Left renal cortex interstitium (tissue), 4 donors: Measurements from ENCODE around the gene KLHL14. TPM values are rescaled to one million over a fixed set of nuclear protein-coding genes. Genes with fewer than 3 reads are reported as not detected.

ENCODE experiments used
- DNase-seq, 4 donors: peaks; one replicate each; pipeline ENCODE4 v3.0.0-alpha.2; 2013; ENCODE audit warnings: low read depth in 4 of 4, low spot score in 2 of 4, missing footprints in 1 of 4
- polyA plus RNA-seq, 4 donors: library from polyadenylated mRNA; unstranded; fragments of 120-200 nt; gene quantifications; one replicate each; pipeline ENCODE4 v1.2.1, GENCODE V29; 2013; ENCODE audit not compliant: insufficient read length in 4 of 4

Gene KLHL14
- polyA plus RNA-seq, 4 donors = 23.5 to 31.5 (median 27.2) TPM

DNA sequence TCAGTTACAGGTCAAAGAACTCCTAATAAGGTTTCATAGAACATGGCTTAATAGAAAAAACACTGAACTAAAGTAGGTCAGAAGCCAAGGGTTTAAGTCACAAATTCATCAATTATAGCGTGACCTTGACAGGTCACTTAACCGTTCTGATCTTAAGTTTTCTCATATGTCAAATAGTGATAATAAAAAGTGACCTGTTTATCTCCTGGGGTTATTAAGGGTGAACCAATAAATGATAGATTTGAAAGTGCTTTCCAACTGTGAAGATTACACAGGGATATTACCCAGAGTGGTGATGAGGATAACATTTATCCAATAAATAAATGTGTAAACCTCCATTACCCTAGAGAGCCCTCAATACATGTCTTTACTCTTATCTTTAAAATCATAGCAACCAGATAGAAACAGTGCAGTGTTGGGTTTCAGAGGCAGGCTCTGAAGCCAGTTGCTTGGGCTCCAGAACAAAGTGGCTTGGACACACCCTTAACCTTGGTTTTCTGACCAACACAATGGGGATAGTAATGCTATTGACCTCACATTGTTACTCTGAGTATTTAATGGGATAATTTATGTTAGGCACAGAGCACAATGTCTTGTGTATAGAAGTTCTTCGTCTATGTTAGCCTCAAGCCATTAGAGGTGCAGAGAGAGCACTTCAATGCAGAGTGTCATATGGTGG, 48.6 kb downstream of the KLHL14 start:
- DNase-seq = no peak

DNA sequence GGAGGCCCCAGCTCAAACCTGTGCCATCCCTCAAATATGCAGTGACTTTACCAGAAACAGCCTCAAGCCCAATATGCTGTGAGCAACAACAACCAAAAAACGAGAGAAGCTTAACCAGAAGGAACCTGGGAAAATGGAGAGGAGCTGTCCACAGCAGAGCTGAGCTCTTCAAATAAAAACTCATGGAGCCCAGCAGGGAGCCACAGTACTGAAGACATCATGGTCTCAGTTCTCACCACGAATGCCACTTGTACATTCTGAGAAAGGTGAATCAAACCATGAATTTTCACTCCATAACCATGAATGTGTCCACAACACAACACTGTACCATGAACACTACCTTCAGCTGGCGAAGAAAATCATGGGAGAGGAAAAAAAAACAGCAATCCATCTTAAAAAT, 50.5 kb downstream of the KLHL14 start:
- no peak for DNase-seq

DNA sequence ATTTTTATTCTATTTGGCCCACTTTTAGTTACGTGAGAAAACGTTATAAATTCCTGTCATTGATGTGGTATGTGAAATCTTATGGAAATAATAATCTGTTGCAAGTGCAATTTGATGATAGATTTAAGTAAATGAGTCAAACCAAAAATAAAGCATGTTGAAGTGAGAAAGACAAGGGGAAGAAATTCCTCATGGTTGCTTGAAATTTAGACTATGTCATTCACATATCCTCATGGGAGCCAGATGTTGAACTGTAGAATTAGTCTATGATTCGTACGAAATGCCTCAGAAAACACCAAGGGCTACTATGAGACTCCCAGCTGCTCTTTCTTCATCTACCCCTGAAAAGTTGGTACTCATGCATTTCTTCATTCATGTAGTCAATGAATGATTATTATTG, 55.7 kb downstream of the KLHL14 start:
- DNase-seq = no peak

DNA sequence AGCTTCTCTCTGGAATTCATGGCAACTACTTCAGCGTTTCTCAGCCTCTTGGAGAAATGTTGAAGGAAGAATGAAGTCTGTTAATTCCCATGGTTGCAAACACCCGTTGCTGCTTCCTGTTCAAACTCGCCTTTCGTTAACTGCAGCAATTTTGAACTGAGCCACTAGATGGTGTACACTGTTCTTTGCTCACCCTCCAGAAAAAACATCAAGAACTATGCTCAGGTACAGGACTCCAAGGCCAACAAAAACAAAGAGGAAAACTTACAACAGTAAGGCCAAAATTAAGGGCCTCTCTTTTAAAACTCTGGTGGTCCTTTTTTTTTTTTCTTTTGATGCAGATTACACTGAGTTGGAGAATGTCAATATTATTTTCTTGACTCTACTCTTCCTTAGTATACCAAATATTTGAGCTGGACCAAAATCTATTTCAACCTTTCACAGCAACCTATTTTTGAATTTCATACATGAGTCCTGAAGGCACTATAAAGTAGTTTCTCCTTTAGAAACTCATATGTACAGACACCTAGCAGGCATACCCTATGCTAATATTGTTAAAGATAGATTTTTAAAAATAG, 58.2 kb downstream of the KLHL14 start:
- DNase-seq = peak; percentile 51 to 89 (median 68)

DNA sequence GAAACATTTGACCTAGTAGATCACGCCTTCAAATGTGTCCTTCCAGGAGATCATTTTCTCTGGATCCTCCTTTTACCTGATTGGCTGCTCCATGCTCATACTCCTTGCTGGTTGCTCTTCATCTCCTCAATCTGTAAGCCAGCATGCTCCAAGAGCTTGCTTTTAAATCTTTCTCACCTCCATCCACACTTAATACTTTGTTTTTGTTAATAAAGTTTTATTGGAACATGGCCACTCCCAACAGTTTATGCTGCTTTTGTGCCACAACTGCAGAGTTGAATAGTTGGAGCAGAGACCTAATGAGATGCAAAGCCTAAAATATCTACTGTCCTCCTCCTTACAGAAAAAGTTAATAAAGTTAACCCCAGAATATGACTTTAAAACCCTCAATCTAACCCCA, 60.0 kb downstream of the KLHL14 start:
- no peak for DNase-seq

DNA sequence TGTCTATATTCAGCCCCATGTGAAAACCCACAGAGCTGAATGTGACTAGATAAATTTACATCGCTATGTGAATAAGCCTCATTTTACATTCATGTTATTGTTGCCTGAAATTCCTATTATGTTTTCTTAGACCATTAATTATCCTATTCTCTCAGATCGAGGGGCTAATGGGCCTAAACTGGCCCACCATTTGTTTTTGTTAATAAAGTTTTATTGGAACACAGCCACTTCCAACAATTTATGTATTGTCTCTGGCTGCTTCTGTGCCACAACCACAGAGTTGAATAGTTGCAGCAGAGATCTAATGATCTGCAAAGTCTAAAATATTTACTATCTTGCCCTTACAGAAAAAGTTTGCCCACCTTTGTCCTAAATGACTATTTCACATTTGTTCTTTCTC, 61.0 kb downstream of the KLHL14 start:
- DNase-seq = no peak

DNA sequence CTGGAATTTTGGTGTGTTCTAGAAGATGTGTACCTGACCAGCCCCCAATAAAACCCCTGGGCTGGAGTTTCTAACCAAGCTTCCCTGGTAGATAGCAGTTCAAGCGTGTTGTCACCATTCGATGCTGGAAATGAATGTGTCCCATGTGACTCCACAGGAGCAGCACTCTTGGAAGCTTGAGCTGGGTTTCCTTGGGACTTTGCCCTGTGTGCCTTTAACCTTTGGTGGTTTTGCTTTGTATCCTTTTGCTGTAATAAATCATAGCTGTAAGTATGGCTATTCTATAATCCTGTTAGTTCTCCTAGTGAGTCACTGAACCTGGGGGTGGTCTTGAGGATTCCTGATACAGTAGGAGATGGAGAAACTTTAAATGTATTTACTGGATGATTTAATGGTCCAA, 65.2 kb downstream of the KLHL14 start:
- DNase-seq = no peak

DNA sequence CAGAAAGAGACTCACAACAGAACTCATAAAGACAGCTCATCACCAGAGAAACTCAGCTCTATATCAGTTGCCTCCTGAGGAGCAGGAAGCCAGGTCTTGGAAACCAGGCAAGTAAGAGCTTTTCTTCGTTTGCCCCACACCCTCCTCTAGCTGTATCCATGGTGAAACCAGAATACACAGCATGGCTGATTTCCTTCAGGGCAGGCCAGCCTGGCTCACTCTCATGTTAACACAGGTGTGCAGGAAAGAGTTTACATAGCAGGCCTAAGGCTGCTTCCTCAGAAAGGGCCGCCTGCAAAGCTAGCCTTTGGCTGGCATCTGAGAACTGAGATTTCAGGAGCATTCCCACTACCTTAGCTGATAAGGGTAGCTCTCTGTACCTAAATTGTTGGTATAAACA, 65.7 kb downstream of the KLHL14 start:
- DNase-seq = no peak

DNA sequence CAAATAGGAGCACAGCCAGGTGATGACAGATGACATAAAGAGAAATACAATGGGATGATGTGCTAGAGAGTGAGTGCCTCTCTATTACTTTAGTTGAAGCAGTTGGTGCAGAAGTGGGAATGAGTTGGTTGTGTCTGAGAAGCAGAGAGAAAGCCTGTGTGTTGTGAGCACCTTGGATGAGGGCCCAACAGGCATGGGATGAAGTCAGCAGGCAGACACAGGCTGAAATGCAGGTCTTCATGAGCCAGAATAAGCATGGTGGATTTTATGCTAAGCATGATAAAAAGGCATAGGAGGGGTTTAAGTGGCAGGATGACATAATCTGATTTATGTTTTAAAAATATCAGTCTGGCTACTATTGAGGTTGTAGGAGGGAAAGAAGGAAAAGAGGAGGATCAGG, 71.5 kb downstream of the KLHL14 start:
- DNase-seq = no peak

DNA sequence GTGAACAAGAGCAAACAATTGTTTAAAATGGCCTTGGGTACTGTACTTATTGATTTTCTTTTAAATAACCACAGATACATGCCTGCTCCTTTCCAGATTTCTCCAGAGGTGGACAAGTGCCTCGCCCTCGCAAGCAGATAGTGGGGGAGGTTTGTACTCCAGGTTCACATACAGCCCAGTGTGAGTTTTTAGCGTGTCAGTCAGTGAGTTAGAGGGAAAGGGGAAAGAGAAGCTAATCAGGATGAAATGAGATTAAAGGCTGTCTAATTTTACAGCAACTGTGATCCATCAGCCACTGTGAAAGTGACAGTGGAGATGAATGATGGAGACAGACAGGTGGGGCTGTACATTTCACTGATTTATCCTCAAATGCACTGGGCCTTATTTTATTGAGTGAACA, 74.7 kb downstream of the KLHL14 start:
- peak in 1 of 4 donors; percentile 7 for DNase-seq

DNA sequence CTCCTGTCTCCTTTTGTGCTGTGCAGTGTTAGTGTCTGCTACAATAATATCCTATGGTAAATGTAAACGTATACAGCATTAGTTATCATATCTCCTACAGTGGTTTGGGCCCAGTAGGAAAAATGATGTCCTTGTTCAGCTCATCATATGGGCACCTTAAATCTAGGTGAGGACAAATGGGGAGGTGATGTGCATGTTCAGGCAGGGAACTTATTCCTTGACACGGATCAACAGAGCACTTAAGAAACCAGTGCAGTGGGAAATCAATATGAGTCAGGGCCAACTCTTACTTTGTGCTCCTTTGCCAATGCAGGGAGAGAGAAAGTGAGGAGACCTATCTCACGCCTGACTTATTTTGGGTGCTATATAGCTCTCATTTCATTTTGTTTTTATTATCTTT, 76.4 kb downstream of the KLHL14 start:
- no peak for DNase-seq

DNA sequence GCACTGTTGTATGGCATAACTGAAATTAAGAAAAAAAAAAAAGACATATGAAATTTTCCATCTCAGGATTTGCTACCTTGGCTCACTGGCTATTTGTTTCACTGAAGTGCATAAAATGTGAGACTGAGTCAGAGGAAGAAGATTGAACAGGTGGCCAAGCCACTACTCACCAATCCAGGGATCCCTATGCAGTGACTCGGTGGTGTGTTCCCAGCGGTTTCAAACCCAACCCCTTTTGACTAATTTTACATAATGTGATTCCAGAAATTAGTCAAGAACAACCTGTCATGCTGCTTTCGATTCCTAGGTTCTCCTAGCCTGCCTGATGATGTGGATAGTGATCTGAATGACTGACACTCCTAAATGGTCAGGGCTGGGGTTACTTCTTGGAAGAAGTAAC, 77.3 kb downstream of the KLHL14 start:
- DNase-seq = no peak

DNA sequence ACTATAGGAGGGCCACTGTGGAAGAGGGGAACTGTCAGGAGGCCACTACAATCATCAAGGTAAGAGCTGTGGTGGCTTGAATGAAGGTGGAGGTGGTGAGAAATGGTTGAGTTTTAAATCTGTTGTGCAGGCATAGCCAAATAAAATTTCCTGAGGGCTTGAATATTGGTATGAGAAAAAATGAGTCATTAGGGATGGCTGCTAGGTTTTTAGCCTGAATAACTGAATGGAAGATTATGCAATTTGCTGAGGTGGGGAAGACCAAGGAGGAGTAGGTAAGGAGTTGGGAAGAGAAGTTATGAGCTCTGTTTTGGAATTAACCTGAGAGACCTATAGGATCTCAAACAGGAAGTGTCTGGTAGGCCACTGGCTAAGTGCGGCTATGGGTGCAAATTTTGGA, 84.0 kb downstream of the KLHL14 start:
- no peak for DNase-seq

DNA sequence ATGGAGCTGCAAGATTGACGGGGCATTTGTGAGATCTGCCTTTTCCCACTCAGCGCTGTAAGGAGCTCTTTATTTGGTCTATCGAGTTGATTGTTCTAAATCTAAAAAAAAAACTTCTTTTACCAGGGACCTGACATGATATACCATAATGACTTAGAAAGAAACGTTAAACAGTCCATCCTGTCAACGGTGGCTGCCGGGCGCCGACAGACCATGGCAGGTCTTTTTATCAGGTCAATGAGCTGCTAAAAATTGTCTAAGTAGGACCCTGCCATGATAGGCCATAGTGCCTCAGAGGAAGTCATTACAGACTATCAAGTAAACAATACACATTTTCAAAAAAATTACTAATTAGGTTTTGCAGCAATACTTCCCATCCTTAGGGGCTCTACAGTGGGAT, 87.9 kb downstream of the KLHL14 start:
- DNase-seq = no peak

DNA sequence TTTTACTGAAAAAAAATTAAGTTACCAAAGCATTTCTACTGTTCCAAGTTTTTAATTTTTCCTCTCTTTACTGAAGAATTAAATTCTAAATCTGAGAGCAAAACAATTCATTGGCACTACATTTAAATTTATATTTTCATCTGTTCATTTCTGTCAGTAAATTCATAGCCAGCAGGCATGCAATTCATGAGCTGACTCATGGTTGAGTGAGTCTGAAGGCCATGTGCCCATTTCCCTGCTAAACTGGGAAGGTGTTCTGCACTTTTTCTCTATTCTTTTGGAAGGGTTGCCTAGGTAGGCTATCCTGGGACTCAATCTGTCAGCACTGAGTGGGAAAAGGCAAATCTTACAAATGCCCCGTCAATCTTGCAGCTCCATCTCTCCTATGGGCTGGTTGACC, 88.7 kb downstream of the KLHL14 start:
- DNase-seq = no peak

DNA sequence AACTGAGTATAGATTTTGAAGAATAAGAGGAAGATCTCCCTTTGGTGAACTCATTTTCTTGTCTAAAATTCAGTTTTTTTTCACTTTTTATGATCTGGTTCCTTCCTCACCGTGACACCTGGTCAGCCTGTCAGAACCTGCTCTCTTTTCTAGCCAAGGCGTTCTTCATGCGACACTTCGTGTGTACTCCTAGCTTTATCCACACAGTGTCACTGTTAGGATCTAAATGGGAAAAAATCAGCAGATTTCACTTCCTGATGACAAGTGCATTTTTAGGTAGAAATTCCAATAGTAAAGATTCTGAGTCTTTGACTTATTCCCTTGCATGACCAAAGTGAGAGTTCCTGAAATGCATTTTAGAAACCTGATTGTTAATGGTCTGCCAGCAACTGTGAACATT, 89.8 kb downstream of the KLHL14 start:
- DNase-seq = no peak

DNA sequence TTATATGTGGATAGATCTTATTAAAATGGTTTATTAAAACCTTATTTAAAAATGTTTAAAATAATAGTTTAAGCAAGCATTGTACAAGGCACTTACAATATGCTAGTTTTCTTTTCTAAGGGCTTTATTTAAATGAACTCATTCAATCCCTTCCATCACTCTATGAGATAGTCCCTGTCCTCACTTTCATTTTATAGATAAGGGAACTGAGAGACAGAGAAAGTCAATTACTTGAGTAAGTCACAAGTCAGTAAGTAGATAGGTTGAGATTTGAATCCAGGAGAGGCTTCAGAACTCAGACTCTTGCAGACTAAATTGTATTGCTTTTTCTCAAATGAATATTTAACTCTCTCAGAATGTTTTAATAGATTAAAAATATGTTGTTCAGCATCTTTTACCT, 95.2 kb downstream of the KLHL14 start:
- DNase-seq = no peak

DNA sequence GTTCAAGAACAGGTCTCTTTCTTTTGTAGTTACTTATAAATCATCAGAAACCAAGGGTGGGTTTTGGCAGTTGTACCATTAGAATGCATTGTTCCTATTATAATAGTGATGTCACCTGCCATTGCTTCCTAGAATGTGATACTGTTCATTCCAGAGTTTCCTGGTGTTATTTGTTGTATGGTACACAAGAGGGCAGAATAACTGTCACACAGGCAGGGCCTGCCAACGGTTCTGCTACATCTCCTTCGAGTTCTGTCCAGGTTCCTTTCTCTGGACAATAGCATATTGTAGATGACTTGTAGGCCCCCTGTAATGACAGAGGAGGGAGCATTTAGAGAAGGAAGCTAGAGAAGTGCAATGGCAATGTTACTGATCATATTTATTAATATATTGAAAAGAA, 98.3 kb downstream of the KLHL14 start:
- no peak for DNase-seq

DNA sequence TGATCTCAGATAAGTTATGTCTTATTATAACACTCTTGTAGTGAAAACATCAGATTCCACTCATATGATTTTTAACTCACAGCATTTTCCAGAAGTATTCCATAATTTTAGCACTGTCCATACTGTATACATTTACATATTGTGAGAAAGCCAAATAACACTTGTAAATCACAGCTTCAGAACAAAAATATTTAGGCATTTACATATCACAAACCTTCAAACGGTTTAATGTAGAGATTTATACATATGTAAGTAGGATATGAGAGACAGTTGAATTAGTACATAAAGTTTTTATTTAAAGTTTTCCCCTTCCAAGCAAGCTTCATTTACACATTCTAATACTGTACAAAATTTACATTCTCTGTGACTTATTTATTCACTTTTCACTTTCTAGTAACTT, 100.4 kb downstream of the KLHL14 start:
- no peak for DNase-seq

DNA sequence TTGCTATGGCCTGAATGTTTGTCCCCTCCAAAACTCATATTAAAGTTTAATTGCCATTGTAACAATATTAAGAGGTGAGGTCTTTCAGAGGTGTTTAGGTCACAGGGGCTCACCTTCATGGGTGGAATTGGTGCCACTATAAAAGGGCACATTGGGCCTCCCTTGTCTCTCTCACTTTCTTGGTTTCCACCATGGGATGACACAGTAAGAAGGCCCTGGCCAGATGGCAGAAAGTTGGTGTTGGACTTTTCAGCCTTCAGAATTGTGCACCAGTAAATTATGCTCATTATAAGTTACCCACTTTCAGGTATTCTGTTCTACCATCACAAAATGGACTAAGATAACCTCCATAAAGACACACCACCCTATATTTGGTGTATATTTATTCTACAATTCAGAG, 102.1 kb downstream of the KLHL14 start:
- no peak for DNase-seq

DNA sequence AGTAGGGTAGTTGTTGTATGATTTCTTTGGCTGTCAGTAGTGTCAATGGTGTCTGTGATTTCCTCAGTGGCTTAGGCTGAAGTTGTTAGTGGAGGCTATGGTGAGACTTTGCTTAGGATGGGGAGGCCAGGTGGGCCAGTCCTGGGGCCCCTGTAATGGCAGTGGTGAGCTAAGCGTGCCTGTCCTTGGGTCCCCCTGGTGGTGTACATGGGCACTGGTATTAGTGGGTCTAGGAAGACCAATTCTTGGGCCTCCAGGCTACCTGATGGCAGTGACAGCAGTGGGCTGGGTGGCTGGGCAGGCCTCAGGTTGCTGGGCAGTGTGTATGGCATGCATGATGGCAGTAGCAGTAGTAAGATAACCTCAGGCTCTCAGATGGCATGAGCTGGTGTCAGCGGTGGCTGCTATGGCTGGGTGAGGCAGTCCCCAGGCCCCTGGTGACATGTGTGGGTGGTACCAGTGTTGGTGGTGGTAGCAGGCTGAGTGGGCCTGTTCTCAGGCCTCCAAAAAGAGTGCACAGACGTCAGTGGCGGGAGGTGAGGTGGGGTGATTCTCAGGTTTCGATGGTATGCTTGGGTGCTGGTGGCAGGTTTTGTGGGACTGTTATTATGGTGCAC, 103.2 kb downstream of the KLHL14 start:
- no peak for DNase-seq

DNA sequence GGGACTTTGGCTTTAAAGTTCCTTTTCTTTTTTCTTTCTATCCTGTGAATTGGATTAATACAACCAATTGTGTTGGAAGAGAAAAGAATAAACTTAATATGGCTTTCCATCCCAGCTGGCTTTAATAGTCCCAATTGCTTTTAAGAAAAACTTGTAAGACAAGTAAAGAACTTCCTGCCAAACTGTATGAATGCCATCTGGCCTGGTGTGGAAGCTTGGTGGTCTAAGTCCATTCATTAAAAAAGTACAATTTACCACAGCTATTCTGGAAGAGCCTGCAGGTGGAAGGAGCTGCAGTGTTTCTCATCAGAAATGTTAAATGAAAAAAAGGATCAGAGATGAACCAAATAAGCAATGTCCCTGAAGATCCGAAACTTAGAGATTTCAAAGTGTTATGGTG, 103.9 kb downstream of the KLHL14 start:
- DNase-seq = no peak
